ENCODE measurements around the gene BCR. TPM values are rescaled to one million over a fixed set of nuclear protein-coding genes. Genes with fewer than 3 reads are reported as not detected.

BCR gene
- total RNA-seq, 1 donor from 2014 or later: 268 TPM

DNA sequence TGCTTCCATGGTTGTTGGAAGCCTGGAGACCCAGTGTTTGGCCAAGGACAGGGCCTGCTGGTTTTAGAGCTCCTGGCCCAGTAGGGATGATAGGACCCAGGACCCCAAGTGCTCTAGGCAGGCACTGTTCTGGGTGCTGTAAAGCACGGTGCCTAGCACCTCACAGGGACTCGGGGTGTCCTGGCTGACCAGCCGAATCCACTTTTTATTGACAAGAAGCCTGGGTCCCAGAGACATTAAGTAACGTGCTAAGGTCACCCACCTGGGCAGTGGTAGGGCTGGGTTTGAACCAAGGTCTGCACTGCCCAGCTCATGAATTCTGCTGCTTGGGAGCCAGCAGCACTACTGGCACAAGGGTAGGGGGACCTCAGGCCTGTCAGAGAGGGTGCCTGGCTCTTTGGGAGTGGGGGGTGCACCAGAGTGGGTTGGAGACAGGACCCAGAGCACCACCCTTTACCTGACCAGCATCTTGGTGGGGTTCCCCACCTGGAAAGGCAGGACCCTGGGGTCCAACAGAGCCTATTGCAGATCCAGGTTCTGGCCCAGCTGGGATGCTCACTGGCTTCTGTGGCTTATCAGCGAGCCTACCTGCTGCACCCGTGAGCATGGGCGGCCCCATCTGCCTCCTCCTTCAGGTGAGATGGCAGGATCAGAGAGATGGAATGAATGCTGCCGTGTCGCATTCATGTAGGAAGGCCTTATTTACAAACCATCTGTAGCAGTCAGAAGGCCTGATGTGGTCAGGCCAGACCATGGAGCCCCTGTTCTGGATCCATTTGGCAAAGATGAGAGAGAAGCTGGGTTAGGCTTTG lies 52.0 kb downstream of the BCR start:
- peaks cover 31% of the 10 kb centered on the region for H3K27me3 Mint-ChIP-seq (ENCODE audit: unreplicated experiment)
- peaks cover 6% of the 10 kb centered on the region for H3K36me3 Mint-ChIP-seq (ENCODE audit: unreplicated experiment)
- TF ChIP-seq, protein P1, sequence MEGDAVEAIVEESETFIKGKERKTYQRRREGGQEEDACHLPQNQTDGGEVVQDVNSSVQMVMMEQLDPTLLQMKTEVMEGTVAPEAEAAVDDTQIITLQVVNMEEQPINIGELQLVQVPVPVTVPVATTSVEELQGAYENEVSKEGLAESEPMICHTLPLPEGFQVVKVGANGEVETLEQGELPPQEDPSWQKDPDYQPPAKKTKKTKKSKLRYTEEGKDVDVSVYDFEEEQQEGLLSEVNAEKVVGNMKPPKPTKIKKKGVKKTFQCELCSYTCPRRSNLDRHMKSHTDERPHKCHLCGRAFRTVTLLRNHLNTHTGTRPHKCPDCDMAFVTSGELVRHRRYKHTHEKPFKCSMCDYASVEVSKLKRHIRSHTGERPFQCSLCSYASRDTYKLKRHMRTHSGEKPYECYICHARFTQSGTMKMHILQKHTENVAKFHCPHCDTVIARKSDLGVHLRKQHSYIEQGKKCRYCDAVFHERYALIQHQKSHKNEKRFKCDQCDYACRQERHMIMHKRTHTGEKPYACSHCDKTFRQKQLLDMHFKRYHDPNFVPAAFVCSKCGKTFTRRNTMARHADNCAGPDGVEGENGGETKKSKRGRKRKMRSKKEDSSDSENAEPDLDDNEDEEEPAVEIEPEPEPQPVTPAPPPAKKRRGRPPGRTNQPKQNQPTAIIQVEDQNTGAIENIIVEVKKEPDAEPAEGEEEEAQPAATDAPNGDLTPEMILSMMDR (IDR thresholded peaks at IDR 0.05; ENCODE audit: partially characterized antibody, unreplicated experiment): no peak
- peak overlapping the region; percentile 20 for H3K4me3 Mint-ChIP-seq (ENCODE audit: unreplicated experiment)
- peaks cover 66% of the 10 kb centered on the region for H3K4me1 Mint-ChIP-seq (ENCODE audit: low read depth, unreplicated experiment)
- no peak overlapping the region for H3K27ac Mint-ChIP-seq (ENCODE audit: unreplicated experiment)
- DNase-seq: no peak
- peaks cover 39% of the 10 kb centered on the region for H3K9me3 Mint-ChIP-seq (ENCODE audit: unreplicated experiment)

DNA sequence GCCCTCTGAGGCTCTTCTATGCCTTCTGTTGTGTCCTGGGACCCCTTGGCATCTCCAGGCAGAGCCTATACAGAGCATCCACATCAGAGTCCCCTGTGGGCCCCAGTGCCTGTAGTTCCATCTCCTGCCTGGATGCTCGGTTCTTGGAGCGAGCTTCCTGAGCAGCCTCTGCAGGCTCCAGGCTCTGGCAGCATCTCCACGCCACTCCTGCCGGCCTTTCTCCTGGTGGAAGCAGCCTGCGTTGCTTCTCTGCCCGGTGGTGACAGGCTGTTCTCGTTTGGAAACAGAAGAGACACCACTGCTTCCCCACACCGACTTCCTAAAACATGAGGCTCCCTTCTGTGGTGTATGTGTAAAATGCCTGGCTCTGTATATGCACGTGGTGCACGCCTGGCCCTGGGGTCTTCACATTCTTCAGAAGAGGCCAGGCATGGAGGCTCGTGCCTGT lies 52.8 kb downstream of the BCR start:
- peak; percentile 47 for DNase-seq
- TF ChIP-seq, protein P1 (IDR thresholded peaks at IDR 0.05; ENCODE audit: partially characterized antibody, unreplicated experiment): no peak
- peaks cover 70% of the 10 kb centered on the region for H3K4me1 Mint-ChIP-seq (ENCODE audit: low read depth, unreplicated experiment)
- H3K4me3 Mint-ChIP-seq (ENCODE audit: unreplicated experiment): peak overlapping the region; percentile 15
- H3K9me3 Mint-ChIP-seq (ENCODE audit: unreplicated experiment): peaks cover 40% of the 10 kb centered on the region
- peak overlapping the region; percentile 40 for H3K27ac Mint-ChIP-seq (ENCODE audit: unreplicated experiment)
- peaks cover 6% of the 10 kb centered on the region for H3K36me3 Mint-ChIP-seq (ENCODE audit: unreplicated experiment)
- peaks cover 38% of the 10 kb centered on the region for H3K27me3 Mint-ChIP-seq (ENCODE audit: unreplicated experiment)

DNA sequence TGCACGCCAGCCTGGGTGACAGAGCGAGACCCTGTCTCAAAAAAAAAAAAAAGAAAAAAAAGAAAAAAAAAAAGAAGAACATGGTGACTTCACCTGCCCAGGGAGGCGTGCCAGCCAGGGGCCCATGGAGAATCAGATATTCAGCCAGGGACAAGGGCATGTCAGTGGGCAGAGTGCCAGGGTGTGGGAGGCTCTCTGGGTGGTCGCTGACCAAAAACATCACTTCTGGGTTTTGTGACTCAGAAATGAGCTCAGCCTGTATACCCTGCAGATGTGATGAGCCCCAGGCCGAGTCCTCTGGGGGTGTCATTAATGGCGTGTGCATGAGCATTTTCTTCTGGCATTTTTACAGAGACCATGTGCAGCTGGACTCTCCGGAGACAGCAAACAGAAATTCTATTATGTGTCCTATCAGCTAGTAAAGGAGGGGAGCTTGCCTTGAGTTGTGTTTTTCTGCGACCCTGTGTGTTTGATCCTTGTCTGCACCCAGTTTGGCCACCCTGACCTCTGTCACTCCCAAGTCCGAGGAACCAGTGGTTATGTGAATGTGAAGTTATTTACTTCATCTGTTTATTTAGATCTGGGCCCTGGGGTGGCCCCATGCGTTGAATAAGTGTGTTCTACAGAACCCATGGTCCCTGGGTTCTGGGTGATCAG lies 53.6 kb downstream of the BCR start:
- H3K4me1 Mint-ChIP-seq (ENCODE audit: low read depth, unreplicated experiment): peaks cover 73% of the 10 kb centered on the region

DNA sequence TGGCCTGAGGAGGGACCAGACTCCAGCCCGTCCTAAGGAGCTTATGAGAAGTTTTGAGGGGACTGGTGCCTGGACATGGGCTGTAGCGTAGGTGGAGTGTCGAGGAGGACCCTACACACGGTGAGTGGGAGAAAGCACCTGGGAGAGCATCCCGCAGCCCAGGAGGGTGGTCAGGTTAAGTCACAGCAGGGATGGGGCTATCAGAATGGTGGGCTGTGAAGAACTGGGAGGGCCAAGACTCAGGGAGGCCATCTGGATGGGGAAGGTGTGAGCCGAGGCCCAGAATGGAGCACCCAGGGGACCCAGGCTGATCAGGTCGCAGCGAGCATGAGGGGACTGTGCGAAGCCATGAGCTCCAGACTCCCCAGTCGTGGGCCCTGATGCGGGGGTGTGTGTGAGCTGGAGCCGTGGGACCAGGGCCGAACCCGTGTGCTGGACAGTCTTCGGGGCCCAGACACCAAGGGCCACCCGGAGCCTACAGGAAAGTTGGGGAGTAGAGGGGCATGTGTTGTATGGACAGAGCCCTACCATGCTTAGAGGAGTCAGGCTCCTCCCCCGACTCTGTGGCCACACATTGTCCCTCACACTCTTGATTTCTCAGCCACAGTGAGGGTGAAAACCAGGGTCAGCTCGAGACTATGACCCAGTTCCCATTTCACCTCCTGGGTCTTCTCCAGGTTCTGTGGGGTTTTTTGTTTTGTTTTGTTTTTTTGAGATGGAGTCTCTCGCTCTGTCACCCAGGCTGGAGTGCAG lies 54.3 kb downstream of the BCR start:
- Mint-ChIP-seq H3K9me3 (ENCODE audit: unreplicated experiment) (peaks cover 40% of the 10 kb centered on the region), H3K27ac (ENCODE audit: unreplicated experiment) (peak overlapping the region; percentile 26), H3K4me3 (ENCODE audit: unreplicated experiment) (peak overlapping the region; percentile 70), H3K4me1 (ENCODE audit: low read depth, unreplicated experiment) (peaks cover 75% of the 10 kb centered on the region), H3K27me3 (ENCODE audit: unreplicated experiment) (peaks cover 44% of the 10 kb centered on the region), H3K36me3 (ENCODE audit: unreplicated experiment) (peaks cover 6% of the 10 kb centered on the region)
- DNase-seq: no peak
- TF ChIP-seq, protein P1 (IDR thresholded peaks at IDR 0.05; ENCODE audit: partially characterized antibody, unreplicated experiment): no peak

More for the DNA sequence above, 53.6 kb downstream of the BCR start:
- no peak for DNase-seq
- Mint-ChIP-seq H3K36me3 (ENCODE audit: unreplicated experiment) (peaks cover 6% of the 10 kb centered on the region), H3K27me3 (ENCODE audit: unreplicated experiment) (peaks cover 44% of the 10 kb centered on the region), H3K9me3 (ENCODE audit: unreplicated experiment) (peaks cover 37% of the 10 kb centered on the region), H3K27ac (ENCODE audit: unreplicated experiment) (peak overlapping the region; percentile 26), H3K4me3 (ENCODE audit: unreplicated experiment) (peak overlapping the region; percentile 70)
- TF ChIP-seq, protein P1 (IDR thresholded peaks at IDR 0.05; ENCODE audit: partially characterized antibody, unreplicated experiment): no peak

Measured in glutamatergic neuron (in vitro differentiated cells).